ENCODE results near the gene ANAPC1.
A peak's percentile ranks its signal among the peaks of the same experiment; 100 is the strongest.
"Not testable (repeated sequence)": the region's sequence is repeated elsewhere in the genome, so short reads cannot be mapped to it uniquely, and the experiment has no call there.

Gene ANAPC1

DNA sequence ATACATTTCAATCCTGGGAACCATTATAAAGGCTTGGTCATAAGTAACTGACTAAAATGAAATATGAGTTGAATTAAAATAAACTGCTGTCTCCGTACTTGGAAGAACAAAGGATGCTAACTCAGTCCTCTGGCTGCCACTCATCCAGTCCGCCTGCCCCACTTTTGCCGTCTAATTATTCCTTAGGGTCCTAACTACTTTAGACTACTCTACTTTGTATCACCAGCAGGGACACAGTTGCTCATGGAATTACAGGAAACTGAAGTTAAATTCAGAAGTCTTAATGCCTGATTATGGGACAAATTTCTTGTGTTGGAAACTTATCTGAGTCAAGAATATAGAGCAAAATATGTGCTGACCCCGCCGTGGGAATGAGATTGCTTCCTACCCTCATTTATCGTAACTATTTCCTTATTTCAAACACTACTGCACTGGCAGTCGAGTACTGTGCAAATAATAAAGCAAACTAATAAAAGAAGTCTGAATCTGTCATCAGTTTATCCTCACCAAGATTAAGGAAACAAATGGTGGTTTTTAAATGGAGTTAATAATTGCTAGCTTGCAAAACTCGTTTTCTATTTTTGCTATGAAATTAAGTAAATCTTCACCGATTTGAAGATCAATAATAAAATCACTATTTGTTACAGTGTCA, 102.4 kb downstream of the ANAPC1 start:
- DNase-seq, result not testable (repeated sequence)

DNA sequence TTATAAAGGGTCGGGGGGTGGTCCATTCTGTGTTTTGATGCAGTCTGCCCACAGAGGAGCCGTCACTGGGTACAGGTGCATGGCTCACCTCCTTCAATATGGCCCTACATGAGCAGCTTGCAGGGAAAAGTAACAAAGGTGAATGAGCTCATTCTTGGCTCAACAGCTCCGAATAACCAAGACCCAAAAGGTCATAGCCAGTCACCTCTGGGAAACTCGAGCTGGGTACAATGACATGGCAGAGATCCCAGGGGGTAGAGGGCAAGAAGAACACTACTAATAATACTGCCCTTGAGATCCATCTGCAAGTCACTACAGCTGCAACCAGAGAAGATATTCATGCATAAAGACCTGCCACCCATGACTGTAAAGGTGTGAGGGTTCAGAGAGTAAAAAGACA, 106.8 kb downstream of the ANAPC1 start:
- not testable (repeated sequence) for DNase-seq

DNA sequence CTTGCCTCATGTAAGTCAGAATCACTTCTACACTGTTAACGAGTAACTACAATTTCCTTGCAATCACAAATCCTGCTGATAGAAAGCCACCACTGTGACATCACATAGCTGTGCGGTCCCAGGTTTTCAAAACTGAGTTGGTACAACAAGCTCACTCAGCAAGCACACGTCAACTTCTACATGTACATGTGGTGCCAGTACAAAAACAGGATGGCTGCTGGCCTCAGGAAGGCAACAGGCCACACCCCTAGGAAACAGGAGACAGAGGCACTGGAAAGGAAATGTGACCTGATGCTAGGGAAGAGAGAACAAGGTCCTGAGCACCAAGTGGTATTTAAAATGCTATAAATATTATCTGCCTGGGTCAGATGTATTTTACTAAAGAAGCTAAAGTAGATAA, 107.7 kb downstream of the ANAPC1 start:
- DNase-seq, result not testable (repeated sequence)

DNA sequence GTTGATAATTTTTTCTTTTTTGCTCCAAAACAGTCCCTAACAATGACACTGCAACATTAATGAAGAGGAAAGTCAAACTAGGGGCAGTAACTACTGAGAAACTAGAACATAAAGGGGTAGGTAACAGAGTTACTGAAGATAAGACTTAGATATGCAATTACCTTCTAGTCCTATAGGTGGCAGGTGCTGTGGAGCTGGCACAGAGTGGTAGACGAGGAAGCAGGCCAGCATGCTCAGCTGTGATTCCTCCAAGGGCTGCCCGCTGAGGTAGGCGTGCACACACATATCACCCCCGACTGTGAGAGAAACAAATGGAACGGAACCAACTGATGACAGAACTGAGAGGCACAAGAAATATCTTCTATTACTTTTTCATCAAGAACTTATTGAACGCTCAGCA, 111.8 kb downstream of the ANAPC1 start:
- DNase-seq, result not testable (repeated sequence)

DNA sequence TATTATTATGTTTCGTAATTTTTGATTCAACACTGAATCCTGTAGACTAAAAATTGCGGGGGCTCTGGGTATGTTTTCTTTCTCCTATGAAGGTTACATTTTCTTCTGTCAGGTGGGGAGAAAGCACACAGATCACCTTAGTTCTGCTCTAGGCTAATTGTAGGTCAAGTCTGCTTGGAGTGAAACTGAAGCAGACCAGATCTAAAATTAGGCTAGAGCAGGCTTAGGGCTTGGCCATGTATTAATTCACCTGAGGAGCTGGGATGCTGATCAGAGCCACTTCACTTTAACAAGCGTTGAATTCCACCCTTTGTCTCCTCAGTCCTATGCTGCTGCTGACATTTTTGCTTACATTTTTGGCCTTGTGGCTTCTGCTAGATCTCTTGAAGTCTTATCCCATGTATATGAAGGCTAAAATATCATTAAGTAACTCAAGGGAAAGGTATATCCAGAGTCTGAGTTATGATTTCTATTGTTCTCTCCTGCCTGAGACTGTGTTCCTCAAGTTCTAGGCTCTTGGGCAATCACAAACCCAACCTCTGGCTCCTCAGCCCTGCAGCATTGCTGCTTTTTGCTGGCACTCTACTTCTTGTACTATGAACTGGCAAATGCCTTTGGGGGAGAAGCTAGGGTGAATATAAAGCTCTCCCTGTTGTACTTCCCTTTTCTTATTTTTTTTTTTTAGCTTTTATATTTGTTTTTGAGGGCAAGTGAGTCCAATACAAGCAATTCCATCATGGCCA, 112.9 kb downstream of the ANAPC1 start:
- not testable (repeated sequence) for DNase-seq

DNA sequence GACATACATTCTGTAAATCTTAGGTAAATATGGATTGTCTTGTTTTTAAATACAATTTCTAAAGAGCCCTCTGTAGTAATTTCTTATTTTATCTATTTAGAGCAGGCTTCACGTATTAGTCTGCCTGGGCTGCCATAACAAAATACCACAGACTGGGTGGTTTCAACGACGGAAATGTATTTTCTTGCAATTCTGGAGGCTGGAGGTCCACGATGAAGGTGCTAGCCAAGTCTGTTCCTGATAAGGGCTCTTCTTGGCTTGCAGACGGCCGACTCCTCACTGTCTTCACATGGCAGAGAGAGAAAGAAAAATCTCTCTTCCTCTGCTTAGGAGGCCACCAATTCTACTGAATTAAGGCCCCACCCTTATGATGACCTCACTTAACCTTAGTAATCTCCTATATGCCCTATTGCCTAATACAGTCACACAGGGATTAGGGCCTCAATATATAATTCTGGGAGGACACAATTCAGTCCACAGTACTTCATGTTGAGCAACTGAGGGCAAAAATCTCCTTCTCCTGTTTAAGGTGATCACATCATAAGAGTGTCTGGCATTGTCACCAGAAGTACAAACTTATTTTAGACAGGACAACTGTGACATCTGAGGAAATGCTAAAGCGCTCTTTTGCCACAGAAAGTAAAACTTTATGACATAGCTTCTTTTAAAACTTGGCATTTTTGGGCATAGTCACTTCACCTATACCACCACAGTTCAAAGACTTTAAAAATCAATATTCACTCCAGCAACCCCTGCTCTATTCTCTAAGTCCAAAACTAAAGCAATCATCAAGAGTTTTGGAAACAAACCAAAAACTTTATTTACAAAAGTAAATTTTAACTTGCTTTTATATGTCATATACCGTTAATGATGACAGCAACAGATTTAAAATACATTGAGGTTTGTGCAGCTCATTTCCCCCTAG, 115.5 kb downstream of the ANAPC1 start:
- not testable (repeated sequence) for DNase-seq

DNA sequence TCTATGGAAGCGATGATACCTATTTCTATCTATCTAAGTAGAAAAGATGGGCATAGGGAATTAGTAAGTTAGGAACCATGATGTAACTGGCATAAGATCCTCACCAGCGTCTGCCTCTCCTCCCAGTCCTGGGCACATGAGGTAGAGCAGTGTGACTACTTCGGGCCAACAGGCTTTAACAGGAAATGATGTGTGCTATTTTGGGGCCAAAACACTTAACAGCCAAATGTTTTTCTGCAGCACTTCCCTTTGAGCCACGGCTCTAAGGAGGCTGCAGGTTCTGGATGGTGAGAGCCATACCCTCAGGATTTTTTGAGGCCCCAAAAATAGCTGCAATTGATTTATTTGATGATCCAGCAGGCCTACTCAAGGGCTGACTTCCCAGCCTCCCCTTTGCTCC, 116.9 kb downstream of the ANAPC1 start:
- DNase-seq, result not testable (repeated sequence)

DNA sequence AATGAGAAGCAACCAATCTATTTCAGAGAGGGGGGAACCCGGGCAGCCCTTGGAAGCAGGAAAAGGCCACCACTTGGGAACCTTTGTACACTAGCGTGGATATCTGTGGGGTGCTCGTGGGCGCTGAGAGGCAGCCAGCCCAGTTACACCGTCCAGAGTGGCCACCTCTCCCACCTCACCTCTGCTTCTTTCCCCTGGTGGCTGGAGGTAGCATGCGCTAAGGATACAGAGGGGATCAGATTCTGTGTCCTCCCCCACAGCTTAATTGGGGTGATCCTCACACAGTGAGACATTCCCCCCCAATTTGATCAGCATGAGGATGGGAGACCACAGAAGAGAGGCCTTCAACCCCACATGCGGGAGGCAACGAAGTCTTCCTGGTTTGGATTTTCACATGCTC, 117.7 kb downstream of the ANAPC1 start:
- DNase-seq, result not testable (repeated sequence)

DNA sequence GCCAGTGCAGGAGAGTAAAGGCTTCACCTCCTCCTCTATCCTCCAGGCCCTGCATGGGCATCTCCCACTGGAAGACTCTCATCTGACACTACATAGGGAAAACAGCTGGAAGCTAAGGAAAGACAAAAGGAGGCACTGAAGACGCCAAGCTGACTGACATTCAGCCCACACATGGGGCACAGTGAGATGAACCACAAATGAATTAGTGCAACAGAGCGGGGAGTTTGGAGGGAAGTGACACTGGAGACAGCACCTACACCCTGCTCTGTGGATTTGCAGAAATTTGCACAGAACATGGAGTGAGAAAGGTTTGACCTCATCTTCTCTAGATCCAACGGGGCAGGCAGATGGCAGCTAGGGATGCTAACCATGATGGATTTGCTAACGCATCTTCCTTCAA, 119.8 kb downstream of the ANAPC1 start:
- not testable (repeated sequence) for DNase-seq

DNA sequence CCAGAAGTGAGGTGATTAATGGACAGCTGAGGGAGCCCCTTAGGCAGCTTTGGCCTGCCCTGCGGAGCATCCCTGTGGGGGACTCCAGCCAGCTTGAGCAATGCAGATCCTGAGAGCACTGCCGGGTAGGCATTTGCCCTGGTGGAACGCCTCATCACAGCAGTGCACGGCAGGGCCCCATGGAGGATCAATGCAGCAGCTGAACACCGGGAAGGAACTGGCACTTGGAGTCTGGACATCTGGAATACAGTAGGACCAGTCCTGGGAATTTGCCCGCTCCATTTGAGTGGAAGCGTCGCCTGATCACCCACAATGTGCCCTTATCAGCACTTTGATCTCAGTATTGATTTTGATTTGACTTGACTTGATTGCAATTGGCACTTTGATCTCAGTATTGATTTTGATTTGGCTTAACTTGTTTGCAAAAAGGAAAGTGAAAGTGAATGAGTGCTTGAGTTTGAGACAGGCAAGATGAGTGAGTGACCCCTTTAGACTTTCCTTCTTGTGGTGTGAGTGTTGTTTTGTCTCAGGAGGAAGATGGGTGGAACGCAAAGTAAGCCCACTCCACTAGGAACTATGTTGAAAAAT, 123.2 kb downstream of the ANAPC1 start:
- DNase-seq, result not testable (repeated sequence)

DNA sequence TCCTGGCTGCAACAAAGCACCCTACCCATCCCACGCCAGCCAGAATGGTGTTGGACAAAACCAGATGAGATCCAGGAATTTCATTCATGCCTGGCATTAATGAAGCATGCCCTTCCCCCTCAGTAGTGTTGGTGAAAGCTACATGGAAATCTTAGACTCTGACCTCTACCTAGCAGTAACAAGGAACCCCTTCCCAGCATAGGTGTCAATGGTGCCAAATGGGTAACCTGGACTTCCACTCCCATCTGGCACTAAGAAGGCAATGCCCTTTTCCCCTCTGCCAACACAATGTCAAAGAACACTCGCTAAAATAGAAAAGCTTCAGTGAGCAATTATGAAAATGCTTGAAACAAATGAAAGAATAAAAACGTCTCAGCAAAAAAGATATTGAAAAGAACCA, 131.5 kb downstream of the ANAPC1 start:
- not testable (repeated sequence) for DNase-seq

DNA sequence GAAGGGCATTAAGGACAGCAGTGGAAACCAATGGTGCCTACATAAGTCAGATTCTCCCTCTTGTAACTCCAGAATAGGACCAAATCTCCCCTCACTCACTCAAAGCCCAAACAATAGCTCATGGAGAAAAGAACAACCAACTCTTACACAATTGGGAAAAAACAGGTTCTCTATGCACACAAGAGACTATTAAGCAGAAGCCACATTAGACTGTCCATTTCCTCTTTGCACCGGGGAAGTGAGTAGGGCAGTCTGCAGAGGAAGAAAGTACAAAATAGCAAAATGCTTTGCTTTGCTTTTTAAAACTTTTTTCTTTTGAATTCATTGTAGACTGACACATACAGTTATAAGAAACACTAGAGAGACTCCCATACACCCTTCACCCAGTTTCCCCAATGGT, 133.4 kb downstream of the ANAPC1 start:
- not testable (repeated sequence) for DNase-seq

DNA sequence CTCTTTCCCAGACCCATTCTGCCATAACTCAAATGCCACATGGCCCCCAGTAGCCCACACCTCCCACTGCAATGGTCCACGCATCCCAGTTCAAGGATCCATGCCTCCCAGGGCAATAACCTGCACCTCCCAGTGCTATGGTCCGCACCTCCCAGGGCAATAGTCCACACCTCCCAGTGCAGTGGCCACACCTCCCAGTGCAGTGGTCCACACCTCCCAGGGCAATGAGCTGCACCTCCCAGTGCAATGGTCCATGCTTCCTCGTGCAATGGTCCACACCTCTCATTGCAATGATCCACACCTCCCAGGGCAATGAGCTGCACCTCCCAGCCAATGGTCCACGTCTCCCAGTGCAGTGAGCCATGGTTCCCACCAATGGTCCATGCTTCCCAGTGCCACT, 135.6 kb downstream of the ANAPC1 start:
- DNase-seq, result not testable (repeated sequence)

DNA sequence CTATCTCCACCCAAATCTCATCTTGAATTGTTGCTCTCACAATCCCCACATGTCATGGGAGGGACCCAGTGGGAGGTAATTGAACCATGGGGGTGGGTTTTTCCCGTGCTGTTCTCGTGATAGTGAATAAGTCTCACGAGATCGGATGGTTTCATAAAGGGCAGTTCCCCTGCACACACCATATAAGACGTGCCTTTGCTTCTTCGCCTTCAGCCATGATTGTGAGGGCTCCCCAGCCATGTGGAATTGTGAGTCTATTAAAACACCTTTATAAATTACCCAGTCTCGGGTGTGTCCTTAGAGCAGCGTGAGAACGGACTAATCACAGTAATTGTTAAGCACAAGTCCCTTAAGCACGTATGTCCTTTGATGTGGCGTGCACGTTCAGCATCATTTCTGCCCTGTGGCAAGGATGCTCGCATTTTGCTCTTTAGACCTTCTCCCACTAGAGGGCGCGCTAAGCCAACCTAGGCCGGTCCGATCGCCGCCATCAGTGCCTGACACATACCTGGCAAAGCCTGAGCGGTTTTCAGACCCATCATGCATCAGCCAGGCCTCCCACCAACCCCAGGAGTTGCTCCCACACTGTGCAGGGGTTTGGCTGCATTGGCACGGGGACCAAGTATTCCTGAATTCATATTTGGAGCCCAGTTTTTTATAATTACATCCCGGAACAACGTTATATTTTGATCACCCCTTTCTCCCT, 136.4 kb downstream of the ANAPC1 start:
- peak; percentile 77 for DNase-seq

DNA sequence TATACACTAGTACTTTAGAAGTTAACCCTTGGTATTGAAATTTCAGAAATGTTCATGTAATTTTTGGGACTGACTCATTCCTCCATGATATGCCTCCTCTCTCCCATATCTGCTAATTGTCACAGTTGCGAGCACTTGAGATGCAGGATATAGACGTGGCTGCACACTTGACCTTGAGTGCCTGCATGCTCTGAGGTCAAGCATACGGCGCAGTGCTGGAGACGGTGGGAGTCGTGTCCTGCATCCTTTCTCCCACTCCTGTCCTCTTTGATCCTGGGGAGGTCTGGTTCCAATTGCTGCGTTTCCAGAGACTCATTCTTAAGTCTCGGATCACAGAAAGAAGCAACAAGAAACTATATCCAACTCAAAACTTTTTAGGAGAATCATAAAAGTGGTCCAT, 139.2 kb downstream of the ANAPC1 start:
- DNase-seq, result not testable (repeated sequence)

DNA sequence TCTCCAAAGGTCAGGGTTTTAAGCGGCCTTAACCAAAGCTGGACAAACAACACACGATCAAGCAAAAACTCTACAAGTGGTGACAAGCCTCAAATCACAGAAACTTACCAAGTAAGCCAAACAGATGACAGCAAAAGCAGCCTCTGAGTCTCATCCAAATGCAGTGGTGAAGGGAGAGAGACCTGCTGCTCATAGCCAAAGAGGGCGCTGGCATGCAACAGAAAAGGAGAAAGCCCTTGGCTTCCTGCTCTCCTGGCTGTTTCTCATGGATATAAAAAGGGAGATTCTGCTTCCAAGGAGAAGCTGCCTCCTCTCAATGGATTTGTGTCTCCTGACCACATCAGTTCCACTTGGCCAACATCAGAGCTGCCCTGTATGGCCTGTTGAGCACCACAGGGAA, 142.5 kb downstream of the ANAPC1 start:
- not testable (repeated sequence) for DNase-seq

DNA sequence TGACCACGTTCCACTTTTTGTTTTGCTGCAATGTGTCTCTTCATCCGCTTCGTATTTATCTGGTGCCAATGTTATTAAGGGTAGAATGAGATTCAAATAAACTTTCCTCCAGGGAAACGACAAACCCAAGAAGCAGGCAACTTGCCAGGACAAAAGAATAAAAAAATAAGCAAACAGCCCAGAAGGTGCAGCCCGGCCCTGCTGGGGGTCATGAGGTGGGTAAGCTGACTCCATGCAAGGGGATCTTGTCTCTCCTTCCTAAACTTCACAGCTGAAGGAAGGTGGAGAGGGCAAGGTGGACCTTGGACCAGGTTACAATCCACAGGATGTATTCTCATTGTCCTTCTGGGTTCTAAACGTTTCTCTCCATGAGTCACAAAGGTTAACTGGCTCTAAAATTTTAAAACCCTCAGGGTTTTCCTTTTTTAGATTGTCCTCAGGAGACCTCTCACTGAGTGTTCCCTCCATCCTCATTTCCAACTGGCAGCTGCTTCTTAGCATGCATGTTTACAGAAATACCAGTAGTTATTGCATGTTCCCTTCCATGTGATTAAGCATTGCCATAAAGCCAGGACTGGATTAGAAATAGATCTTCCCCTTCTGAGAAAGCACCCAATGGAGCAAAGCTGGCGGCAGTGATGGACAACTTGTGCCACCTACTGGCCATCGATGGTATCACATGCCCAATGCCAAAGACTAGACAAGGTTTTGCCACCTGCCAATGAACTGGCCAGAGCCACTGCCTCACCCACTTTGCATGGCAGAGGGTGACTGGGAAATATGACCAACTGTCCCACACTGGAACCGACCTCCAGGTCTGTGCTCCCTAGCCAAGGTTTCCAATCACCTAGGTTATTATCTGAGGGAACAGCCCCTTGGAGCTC, 147.9 kb downstream of the ANAPC1 start:
- not testable (repeated sequence) for DNase-seq

DNA sequence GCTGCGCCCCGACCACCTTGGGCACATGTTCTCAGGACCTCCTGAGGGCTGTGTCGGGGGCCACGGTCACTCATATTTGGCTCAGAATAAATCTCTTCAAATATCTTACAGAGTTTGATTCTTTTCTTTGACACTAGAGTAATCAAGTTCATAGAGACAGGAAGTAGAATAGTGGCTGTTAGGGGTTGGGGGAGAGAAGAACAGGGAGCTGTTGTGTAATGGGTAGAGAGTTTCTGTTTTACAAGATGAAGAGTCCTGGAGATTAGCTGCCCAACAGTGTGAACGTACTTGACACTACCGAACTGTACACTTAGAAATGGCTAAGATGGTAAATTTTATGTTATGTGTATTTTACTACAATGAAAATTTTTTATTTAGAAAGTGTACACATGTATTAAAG, 148.6 kb downstream of the ANAPC1 start:
- not testable (repeated sequence) for DNase-seq

DNA sequence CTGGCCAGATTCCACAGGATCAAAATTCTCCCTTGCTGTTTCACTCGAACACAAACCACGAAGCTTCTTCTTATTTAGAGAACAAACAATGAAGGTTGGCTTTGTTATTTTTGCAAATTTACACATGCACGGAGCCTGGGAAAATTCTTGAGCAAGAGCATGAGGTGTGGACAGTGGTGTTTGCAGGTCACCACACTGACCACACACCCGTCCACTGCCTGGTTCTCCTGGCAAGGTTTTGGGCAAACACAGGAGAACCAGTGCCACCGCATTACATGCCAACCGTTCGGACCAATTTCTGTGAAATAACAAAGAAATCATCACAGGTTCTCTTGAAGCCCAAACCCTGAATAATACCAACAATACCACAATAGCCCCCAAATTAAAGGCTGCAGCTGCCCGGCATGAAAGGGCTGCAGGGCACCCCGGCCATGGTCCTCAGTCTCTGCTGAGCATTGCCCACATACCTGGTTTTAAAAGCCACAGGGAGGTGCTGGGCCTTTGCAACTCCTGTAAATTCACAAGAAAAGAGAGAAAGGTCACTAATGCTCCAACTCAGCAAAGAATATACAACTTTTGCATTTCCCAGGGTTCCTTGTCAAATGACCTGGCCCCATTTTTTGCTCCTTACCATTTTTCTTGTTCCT, 154.1 kb downstream of the ANAPC1 start:
- DNase-seq, result not testable (repeated sequence)

DNA sequence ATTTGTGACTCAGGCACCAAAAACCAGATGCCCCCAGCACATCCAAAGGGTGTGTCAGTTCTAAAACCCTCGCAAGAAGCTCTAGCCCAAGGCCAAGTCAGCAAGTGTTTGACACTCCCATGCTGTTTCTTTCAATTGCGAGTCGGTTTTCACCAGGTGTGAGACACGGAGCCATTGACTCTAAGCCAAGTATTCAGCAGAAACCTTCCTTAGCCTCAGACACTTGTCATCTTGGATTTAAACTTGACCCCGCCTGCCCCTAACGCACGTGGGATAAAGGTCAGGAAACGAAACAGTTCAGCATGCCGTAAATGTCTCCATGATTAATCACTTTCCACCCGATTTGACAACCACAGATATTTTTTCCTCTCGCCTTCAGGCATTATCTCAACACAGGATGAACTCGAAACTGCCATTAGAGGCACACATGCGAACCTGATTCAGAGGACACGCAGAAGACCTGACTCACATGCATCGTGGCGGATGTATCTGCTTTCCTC, 156.3 kb downstream of the ANAPC1 start:
- DNase-seq, result peak; percentile 62

All from stimulated activated CD4-positive, alpha-beta T cell treated with anti-CD3 and anti-CD28 coated beads, Interleukin-4, amount 100 ng/mL, for 24 hours (primary cell).